ENCODE data around the gene EFEMP1.

The EFEMP1 gene

GRCh38 chr2:55948176-55948923 lies 24.8 kb upstream of the EFEMP1 start:
- TF ChIP-seq, protein P1, sequence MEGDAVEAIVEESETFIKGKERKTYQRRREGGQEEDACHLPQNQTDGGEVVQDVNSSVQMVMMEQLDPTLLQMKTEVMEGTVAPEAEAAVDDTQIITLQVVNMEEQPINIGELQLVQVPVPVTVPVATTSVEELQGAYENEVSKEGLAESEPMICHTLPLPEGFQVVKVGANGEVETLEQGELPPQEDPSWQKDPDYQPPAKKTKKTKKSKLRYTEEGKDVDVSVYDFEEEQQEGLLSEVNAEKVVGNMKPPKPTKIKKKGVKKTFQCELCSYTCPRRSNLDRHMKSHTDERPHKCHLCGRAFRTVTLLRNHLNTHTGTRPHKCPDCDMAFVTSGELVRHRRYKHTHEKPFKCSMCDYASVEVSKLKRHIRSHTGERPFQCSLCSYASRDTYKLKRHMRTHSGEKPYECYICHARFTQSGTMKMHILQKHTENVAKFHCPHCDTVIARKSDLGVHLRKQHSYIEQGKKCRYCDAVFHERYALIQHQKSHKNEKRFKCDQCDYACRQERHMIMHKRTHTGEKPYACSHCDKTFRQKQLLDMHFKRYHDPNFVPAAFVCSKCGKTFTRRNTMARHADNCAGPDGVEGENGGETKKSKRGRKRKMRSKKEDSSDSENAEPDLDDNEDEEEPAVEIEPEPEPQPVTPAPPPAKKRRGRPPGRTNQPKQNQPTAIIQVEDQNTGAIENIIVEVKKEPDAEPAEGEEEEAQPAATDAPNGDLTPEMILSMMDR (IDR thresholded peaks at IDR 0.05; ENCODE audit: borderline replicate concordance, extremely low read depth, low read length, poor library complexity, severe bottlenecking) = no peak
- no peak for TF ChIP-seq EZH2 (IDR thresholded peaks at IDR 0.05; ENCODE audit: borderline replicate concordance, low read depth, low read length, severe bottlenecking)
- H3K27ac ChIP-seq (ENCODE audit: low read length) = no peak overlapping the region
- DNase-seq = no peak
- no peaks in the 10 kb centered on the region for H3K79me2 ChIP-seq (ENCODE audit: insufficient read depth, low read length)
- no peaks in the 10 kb centered on the region for H3K9me3 ChIP-seq (ENCODE audit: insufficient read depth, low read length, severe bottlenecking)
- no peak overlapping the region for H2AFZ ChIP-seq (ENCODE audit: low read depth, low read length)
- H3K9ac ChIP-seq (ENCODE audit: low read depth, low read length) = no peak overlapping the region
- no peak overlapping the region for H3K4me3 ChIP-seq (ENCODE audit: low read depth in 1 of 2, low read length in 2 of 2)
- no peaks in the 10 kb centered on the region for H3K27me3 ChIP-seq (ENCODE audit: insufficient read depth, low read length, poor library complexity)
- H4K20me1 ChIP-seq (ENCODE audit: insufficient read depth, low read length) = no peaks in the 10 kb centered on the region
- no peak for ATAC-seq (ENCODE audit: insufficient read depth, low read depth)
- no peak overlapping the region for H3K4me2 ChIP-seq (ENCODE audit: insufficient read depth, low read length)
- no peaks in the 10 kb centered on the region for H3K36me3 ChIP-seq (ENCODE audit: insufficient read depth, low read length)
- H3K4me1 ChIP-seq (ENCODE audit: insufficient read depth, low read length) = no peaks in the 10 kb centered on the region

DNA sequence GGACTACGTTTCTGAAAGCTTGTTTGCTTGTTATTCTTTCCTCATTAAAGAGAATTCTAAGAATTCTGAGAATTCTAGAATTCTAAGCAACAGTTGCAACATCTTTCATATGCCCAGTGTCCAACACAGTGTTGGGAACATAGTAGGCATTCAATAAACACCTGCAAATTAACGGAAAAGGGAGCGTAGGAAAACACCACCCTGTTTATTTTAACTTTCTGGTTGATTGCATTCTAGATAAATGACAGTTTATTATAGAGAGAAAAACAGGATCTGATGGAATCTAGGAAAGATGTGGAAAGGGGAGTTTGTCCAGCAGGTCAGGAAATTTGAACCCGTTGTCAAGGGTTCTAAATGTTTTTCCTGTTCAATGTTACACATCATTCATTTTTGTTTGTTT lies 24.2 kb upstream of the EFEMP1 start:
- DNase-seq (no peak), ATAC-seq (ENCODE audit: insufficient read depth, low read depth) (no peak)
- Histone ChIP-seq H3K9ac (ENCODE audit: low read depth, low read length) (no peak overlapping the region), H3K4me3 (ENCODE audit: low read depth in 1 of 2, low read length in 2 of 2) (no peak overlapping the region), H3K9me3 (ENCODE audit: insufficient read depth, low read length, severe bottlenecking) (no peaks in the 10 kb centered on the region), H4K20me1 (ENCODE audit: insufficient read depth, low read length) (no peaks in the 10 kb centered on the region), H3K27me3 (ENCODE audit: insufficient read depth, low read length, poor library complexity) (no peaks in the 10 kb centered on the region), H3K4me1 (ENCODE audit: insufficient read depth, low read length) (no peaks in the 10 kb centered on the region), H2AFZ (ENCODE audit: low read depth, low read length) (no peak overlapping the region), H3K36me3 (ENCODE audit: insufficient read depth, low read length) (no peaks in the 10 kb centered on the region), H3K4me2 (ENCODE audit: insufficient read depth, low read length) (no peak overlapping the region), H3K79me2 (ENCODE audit: insufficient read depth, low read length) (no peaks in the 10 kb centered on the region), H3K27ac (ENCODE audit: low read length) (no peak overlapping the region)
- TF ChIP-seq, protein P1 (IDR thresholded peaks at IDR 0.05; ENCODE audit: borderline replicate concordance, extremely low read depth, low read length, poor library complexity, severe bottlenecking) = no peak
- no peak for TF ChIP-seq EZH2 (IDR thresholded peaks at IDR 0.05; ENCODE audit: borderline replicate concordance, low read depth, low read length, severe bottlenecking)

GRCh38 chr2:55946793-55947192 lies 23.2 kb upstream of the EFEMP1 start:
- H3K9me3 ChIP-seq (ENCODE audit: insufficient read depth, low read length, severe bottlenecking) = no peaks in the 10 kb centered on the region
- DNase-seq = no peak
- H2AFZ ChIP-seq (ENCODE audit: low read depth, low read length) = no peak overlapping the region
- H3K4me2 ChIP-seq (ENCODE audit: insufficient read depth, low read length) = no peak overlapping the region
- no peak for ATAC-seq (ENCODE audit: insufficient read depth, low read depth)
- H3K27me3 ChIP-seq (ENCODE audit: insufficient read depth, low read length, poor library complexity) = no peaks in the 10 kb centered on the region
- no peak overlapping the region for H3K4me3 ChIP-seq (ENCODE audit: low read depth in 1 of 2, low read length in 2 of 2)
- no peak overlapping the region for H3K27ac ChIP-seq (ENCODE audit: low read length)
- no peak overlapping the region for H3K9ac ChIP-seq (ENCODE audit: low read depth, low read length)
- H4K20me1 ChIP-seq (ENCODE audit: insufficient read depth, low read length) = no peaks in the 10 kb centered on the region
- no peaks in the 10 kb centered on the region for H3K79me2 ChIP-seq (ENCODE audit: insufficient read depth, low read length)
- H3K4me1 ChIP-seq (ENCODE audit: insufficient read depth, low read length) = no peaks in the 10 kb centered on the region
- TF ChIP-seq, protein P1 (IDR thresholded peaks at IDR 0.05; ENCODE audit: borderline replicate concordance, extremely low read depth, low read length, poor library complexity, severe bottlenecking) = no peak
- TF ChIP-seq EZH2 (IDR thresholded peaks at IDR 0.05; ENCODE audit: borderline replicate concordance, low read depth, low read length, severe bottlenecking) = no peak
- no peaks in the 10 kb centered on the region for H3K36me3 ChIP-seq (ENCODE audit: insufficient read depth, low read length)

Measured in DND-41 (cell line).